ENCODE results near the gene MNX1.

Gene MNX1

GRCh38 chr7:157010588-157011332 lies at the start of gene MNX1:
Gene MNX1, minus strand, starts transcription at chr7:157010663. Its CDS starts 313 bp downstream, at chr7:157010350.
- DNase-seq = peak; percentile 14

- DNase-seq = no peak
Measured at GRCh38 chr7:157059534-157059933, 49.1 kb upstream of the MNX1 start.

DNA sequence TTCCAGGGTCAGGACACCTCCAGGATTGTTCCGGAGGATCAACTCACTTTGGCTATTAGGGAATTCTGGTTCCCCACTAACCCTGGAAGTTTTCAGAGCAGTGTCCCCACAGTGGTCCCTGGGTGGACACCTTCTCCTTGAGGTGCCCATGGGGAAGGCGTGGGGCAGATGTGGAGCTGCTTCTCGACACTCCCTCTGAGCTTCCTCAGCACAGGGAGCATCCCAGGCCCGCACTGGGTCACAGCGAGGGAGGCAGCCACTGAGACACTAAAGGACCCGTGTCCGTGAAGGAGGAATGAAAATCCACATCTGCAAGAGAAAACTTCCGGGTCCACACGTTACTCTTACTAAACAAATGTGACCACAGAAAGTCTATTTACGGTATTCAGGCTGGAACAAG lies 48.2 kb upstream of the MNX1 start:
- no peak for DNase-seq

DNA sequence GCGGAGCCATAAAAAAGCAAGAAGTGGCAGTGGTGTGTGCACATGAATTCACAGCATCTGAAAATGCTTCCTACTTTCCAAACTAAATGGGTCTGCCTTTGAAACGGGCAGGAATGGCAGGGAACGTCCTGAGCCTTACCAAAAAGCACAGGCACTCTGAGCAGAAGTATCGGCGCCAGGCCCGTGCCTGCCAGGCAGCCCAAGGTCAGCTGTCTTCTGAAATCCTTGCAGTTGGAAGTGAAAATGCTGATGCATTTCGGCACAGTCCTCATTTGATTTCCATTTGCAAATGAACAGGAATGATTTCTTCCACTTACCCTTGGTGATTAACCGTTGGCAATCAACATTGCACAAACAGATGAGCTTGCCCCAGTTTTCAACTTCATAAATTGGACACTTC lies 47.6 kb upstream of the MNX1 start:
- no peak for DNase-seq

DNA sequence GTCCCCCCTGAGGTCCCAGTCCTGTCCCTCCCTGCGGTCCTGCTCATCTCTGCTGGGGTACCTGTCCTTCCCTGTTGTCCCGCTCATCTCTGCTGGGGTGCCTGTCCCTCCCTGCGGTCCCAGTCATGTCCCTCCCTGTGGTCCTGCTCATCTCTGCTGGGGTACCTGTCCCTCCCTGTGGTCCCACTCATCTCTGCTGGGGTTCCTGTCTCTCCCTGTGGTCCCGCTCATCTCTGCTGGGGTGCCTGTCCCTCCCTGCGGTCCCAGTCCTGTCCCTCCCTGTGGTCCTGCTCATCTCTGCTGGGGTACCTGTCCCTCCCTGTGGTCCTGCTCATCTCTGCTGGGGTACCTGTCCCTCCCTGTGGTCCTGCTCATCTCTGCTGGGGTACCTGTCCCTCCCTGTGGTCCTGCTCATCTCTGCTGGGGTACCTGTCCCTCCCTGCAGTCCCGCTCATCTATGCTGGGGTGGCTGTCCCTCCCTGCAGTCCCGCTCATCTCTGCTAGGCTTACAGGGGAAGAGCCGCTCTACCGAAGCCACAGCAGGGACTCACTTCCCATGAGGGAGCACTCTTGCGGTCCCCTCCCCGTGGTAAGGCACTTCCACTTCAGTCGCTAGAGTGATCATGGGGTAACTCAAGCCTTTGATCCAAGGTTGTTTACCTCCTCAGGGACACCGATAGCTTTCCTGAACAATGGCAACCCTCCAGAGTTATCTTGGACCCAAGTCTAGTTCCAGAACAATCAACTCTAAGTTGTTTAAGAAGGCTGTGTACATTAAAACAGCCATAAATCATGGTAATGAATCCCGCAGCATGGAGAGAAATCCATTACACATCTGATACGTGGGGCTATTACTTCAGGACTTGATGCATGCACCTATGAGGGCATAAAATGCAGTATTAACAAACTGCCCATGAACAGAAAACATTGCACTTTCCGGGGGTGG lies 46.8 kb upstream of the MNX1 start:
- no peak for DNase-seq

GRCh38 chr7:157056246-157056645 lies 45.8 kb upstream of the MNX1 start:
- DNase-seq = no peak

DNA sequence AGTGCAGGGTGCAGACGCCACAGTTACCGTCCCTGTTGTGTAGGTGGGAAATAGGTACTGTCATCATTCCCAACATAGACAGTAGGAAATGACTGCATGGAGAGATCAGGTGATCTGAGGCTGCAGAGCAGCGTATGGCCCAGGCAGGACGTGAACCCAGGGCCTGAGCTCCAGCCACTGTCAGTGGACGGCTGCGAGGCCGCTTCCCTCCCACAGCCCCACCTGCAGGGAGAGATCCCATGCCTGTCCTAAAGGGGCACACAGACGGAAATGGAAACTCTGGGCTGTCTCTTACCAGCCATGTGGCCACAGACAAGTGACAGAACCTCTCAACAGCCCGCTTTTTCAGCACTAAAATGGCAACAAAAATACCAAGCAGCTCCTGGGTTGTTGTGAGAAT lies 44.5 kb upstream of the MNX1 start:
- no peak for DNase-seq

DNA sequence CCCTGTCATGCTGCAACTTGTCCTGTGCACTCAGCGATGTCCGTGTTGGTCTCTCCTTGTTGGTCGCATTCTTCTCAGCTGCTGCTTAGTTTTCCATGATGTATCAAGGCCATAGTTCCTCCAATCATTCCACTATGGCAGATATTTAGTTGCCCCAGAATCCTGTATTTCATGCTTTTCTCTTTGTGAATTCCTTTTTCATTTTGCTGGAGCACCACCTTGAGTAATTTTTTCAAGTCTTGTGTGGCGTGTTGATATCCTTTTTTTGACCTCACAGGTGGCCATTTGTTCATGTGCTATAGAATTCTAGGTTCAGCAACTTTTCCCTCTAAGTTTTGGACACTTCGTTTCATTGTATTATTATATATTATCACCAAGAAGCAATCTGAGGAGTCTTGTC lies 42.7 kb upstream of the MNX1 start:
- DNase-seq = no peak

GRCh38 chr7:157047148-157047547 lies 36.7 kb upstream of the MNX1 start:
- DNase-seq = no peak

- no peak for DNase-seq
Measured at GRCh38 chr7:157046681-157047080, 36.2 kb upstream of the MNX1 start.

DNA sequence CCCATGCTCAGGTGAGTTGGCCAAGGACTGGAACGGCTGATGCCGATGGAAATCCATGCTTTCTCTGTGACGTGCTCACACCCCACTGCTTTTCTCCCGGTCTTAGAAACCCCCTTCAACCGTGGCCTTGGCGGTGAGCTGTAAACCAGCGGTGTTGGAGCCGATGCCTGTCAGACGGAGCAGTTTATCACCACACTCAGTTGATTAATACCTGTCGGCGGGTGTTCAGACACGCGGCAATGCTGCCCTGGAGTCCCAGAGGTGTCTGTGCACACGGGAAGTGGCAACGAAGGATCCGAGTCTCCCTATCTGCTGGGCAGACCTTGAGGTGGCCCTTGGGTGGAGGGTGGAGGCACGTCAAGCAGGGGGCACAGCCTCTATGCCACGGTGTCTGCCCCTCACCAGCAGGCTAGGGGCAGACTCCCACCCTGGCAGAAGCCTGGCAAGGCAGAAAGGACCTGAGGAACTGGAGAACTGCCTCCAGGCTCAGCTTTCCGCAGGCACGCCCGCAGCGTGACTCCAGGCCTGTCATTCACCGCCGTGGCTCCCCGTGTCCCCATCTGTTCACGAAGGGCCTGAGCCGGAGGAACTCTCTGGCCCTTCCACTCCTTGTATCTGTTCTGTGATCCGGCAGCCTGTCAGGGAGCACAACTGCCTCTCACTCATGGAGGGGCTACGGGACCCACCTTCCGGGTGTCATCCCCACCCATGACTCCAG lies 34.6 kb upstream of the MNX1 start:
- DNase-seq = no peak

GRCh38 chr7:157044147-157044687 lies 33.8 kb upstream of the MNX1 start:
- no peak for DNase-seq

DNA sequence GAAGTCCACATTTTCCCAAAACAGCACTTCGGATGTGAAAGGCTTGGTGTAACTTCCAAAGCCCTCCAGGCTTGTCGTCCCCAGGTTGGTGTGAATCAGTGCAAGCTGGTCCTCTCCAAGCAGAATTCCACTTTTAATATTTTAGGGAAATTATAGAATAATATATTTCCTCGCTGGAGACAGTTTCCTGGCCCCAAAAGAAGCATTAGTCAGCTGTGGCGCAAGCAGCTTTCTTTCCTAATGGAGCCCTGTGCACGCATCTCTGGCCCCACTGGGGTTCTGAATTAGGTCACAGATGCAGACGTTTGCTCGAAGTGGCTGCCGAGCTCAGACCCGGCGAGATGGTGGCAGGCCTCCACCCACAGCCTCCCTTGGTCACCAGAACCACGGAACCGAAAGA lies 33.3 kb upstream of the MNX1 start:
- DNase-seq = no peak

- no peak for DNase-seq
Measured at GRCh38 chr7:157041514-157042277, 31.2 kb upstream of the MNX1 start.

DNA sequence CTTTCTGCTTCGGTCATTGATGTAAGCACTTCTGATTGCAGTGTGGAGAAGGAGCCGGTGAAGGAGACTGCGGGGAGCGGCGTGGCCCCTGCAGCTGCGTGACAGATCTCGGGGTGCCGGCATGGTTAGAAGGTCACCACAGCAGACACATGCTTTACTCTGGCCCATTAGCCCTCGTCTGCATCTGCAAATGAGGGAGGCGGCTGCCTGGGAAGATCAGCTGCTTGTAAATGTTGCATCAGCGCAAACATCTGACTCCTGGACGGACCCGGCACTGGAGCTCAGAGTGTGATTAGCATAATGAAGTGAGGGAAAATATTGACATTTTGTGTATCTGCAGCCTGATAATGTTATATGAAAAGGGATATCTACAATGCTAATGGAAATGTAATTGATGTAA lies 30.5 kb upstream of the MNX1 start:
- no peak for DNase-seq

DNA sequence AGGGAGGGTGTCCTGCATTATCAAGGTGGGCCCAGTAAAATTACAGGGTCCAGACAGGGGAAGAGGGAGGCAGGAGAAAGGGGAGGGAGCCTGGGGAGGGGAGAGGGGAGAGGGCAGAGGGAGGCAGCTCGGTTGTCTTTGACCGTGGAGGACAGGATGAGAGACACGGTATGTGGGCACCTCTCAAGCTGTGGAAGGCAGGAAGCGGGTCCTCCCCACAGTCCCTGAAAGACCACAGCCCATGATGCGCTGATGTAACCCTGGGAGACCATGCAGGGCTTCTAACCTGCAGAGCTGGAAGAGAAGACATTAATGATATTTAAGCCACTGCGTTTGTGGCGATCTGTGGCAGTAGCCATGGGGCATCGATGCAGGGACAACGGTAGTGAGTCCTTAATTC lies 27.2 kb upstream of the MNX1 start:
- DNase-seq = no peak

DNA sequence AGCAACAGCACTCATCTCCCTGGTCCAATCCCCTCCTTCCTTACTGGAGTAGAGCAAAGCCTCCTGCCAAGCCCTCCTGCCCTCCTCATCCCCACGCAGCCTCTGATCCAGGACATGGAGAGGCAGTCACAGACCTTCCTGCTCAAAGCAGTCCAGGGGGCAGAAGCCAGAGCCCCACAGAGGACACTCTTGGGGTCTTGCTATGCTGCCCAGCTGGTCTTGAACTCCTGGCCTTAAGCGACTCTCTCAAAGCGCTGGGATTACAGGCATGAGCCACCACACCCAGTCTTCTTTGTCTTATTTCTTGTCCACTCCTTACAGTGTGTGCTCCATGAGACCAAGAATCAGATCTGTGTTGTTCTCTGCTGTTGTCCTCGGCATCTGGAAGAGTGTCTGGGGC lies 26.6 kb upstream of the MNX1 start:
- DNase-seq = no peak

GRCh38 chr7:157035979-157036378 lies 25.5 kb upstream of the MNX1 start:
- no peak for DNase-seq

- DNase-seq = no peak
Measured at GRCh38 chr7:157035302-157035701, 24.8 kb upstream of the MNX1 start.

DNA sequence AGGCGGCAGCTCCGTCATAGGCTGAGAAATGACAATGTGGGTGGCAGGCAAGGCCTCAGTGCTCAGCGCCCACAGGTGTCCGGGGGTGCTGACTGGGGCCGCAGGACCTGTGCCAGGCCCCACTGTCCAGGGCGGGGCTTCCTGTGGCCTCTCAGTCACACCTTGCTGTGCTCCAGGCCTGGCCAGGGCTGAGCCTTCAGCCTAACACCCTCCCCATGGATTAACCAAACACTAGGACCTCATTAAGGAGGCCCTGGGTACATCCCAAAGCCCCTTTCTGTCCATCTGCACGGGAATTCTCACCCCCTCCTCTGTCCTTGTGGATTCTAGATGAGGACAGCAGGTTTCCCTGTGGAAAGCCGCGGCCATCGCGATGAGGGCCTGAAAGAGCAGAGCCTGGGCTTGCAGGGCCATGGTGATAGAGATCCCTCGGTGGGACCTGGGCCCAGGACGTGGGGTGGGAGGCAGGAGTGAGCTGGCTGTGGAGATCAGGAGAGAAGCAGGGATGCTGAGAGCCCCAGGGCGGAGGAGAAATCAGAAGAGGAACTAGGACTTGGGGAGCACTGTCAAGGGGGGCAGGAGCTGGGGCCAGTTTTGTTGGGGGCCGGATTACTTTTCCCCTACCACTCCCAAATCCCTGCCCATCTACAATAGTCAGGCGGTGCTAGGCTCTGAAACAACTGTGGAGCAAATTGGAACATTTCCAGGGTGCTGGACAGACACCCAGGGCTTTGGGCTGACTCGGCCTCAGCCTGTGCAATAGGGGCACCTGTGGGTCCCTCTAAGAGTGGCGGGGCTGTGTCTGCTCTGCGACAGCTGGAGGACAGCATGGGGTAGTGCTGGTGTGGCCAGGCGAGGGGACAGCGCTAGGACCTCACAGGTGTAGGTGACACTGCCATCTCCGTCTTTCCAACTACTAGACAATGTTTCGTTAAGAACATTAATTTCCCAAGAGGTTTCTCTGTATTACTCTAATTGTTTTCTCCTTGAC lies 23.3 kb upstream of the MNX1 start:
- no peak for DNase-seq
